ENCODE measurements around the gene MICU2. TPM values are rescaled to one million over a fixed set of nuclear protein-coding genes. Genes with fewer than 3 reads are reported as not detected.

Gene MICU2
- total and polyA plus RNA-seq, 2 experiments from 2014 or later = 51.0 to 122 TPM

DNA sequence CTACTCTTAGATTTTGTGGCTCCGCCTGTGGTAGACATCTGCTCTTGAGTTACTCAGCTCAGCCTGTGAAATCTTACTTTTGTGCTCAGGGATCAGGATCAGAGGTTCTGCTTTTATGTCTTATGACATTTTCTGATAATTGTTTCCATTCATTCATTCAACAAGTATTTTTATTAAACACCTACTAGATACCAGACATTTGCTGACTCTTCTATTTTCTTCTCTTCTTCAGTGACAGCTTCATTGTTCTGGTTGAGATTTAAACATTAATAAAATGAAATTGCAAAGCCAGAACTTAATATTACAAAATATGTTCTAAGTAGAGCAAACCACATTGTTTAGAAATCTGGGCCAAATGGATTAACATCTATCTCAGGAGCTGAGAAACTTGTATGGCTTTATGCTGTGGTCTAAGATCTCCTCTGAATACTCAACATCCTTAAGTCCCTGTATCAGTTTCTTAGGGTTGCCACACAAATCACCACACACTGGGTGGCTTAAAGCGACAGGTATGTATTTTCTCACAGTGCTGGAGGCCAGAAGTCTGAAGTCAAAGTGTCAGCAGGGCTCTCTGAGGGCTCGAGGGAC, 15.8 kb upstream of the MICU2 start (continued):
- TF ChIP-seq, protein P1, sequence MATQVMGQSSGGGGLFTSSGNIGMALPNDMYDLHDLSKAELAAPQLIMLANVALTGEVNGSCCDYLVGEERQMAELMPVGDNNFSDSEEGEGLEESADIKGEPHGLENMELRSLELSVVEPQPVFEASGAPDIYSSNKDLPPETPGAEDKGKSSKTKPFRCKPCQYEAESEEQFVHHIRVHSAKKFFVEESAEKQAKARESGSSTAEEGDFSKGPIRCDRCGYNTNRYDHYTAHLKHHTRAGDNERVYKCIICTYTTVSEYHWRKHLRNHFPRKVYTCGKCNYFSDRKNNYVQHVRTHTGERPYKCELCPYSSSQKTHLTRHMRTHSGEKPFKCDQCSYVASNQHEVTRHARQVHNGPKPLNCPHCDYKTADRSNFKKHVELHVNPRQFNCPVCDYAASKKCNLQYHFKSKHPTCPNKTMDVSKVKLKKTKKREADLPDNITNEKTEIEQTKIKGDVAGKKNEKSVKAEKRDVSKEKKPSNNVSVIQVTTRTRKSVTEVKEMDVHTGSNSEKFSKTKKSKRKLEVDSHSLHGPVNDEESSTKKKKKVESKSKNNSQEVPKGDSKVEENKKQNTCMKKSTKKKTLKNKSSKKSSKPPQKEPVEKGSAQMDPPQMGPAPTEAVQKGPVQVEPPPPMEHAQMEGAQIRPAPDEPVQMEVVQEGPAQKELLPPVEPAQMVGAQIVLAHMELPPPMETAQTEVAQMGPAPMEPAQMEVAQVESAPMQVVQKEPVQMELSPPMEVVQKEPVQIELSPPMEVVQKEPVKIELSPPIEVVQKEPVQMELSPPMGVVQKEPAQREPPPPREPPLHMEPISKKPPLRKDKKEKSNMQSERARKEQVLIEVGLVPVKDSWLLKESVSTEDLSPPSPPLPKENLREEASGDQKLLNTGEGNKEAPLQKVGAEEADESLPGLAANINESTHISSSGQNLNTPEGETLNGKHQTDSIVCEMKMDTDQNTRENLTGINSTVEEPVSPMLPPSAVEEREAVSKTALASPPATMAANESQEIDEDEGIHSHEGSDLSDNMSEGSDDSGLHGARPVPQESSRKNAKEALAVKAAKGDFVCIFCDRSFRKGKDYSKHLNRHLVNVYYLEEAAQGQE (IDR thresholded peaks at IDR 0.05; ENCODE audit: unreplicated experiment) = no peak
- no peak for TF ChIP-seq POLR2AphosphoS5 (IDR thresholded peaks at IDR 0.05; ENCODE audit: low read depth)
- TF ChIP-seq STAT1 (IDR thresholded peaks at IDR 0.05; ENCODE audit: unreplicated experiment) = no peak
- TF ChIP-seq EZH2 (IDR thresholded peaks at IDR 0.05; ENCODE audit: low read depth, unreplicated experiment) = no peak
- TF ChIP-seq, protein P2, sequence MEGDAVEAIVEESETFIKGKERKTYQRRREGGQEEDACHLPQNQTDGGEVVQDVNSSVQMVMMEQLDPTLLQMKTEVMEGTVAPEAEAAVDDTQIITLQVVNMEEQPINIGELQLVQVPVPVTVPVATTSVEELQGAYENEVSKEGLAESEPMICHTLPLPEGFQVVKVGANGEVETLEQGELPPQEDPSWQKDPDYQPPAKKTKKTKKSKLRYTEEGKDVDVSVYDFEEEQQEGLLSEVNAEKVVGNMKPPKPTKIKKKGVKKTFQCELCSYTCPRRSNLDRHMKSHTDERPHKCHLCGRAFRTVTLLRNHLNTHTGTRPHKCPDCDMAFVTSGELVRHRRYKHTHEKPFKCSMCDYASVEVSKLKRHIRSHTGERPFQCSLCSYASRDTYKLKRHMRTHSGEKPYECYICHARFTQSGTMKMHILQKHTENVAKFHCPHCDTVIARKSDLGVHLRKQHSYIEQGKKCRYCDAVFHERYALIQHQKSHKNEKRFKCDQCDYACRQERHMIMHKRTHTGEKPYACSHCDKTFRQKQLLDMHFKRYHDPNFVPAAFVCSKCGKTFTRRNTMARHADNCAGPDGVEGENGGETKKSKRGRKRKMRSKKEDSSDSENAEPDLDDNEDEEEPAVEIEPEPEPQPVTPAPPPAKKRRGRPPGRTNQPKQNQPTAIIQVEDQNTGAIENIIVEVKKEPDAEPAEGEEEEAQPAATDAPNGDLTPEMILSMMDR (conservative IDR thresholded peaks at IDR 0.05; ENCODE audit: low read depth in 2 of 2) = no peak
- TF ChIP-seq, protein P3, sequence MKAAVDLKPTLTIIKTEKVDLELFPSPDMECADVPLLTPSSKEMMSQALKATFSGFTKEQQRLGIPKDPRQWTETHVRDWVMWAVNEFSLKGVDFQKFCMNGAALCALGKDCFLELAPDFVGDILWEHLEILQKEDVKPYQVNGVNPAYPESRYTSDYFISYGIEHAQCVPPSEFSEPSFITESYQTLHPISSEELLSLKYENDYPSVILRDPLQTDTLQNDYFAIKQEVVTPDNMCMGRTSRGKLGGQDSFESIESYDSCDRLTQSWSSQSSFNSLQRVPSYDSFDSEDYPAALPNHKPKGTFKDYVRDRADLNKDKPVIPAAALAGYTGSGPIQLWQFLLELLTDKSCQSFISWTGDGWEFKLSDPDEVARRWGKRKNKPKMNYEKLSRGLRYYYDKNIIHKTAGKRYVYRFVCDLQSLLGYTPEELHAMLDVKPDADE (IDR thresholded peaks at IDR 0.05) = no peak

DNA sequence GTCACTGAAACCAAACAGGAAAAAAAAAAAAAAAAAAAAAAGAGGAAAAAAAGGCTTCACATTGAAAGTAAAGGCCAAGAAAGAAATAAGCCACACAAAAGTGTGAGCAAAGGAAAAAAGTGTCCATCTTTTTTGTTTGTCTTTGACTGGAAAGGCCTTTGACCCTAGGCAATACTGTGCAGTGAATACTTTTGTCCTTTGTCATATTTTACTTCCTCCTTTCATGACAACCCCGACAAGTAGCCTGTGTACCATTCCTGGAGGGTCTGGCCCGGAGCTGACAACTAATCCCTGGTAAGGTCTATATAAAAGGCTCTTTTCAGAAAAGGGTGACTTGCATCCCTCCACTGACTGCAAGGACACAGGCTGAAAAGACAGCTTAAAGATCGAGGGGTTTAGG, 12.9 kb upstream of the MICU2 start:
- no peaks in the 10 kb centered on the region for H3K79me2 ChIP-seq (replicated peaks; ENCODE audit: insufficient read depth)
- Mint-ChIP-seq H3K9me3 (no peaks in the 10 kb centered on the region; the same call in 2 of the 3 replicates), H3K4me1 (no peaks in the 10 kb centered on the region), H3K27ac (no peak overlapping the region), H3K36me3 (ENCODE audit: low read depth) (no peaks in the 10 kb centered on the region), H3K27me3 (ENCODE audit: insufficient read depth, low read depth, poor library complexity) (no peaks in the 10 kb centered on the region), H3K4me3 (no peak overlapping the region)
- no peaks in the 10 kb centered on the region for H3F3A ChIP-seq (replicated peaks; ENCODE audit: low read depth)
- DNase-seq (ENCODE audit: low spot score) = no peak
- H2AFZ ChIP-seq = peak overlapping the region; percentile 13; the same call in 1 of the 2 replicates
- H3K4me3 ChIP-seq = no peak overlapping the region
- H3K9me2 ChIP-seq (ENCODE audit: insufficient read depth) = no peaks in the 10 kb centered on the region
- H3K27me3 ChIP-seq (ENCODE audit: insufficient read depth) = no peaks in the 10 kb centered on the region
- H3K4me1 ChIP-seq (ENCODE audit: insufficient read depth) = no peaks in the 10 kb centered on the region
- no peak for ATAC-seq
- H3K4me2 ChIP-seq = no peak overlapping the region
- H4K20me1 ChIP-seq (replicated peaks; ENCODE audit: insufficient read depth) = no peaks in the 10 kb centered on the region
- H3K36me3 ChIP-seq (ENCODE audit: insufficient read depth) = no peaks in the 10 kb centered on the region
- no peak overlapping the region for H3K27ac ChIP-seq (ENCODE audit: low read depth)
- TF ChIP-seq, protein P3 (IDR thresholded peaks at IDR 0.05) = no peak
- TF ChIP-seq, protein P4, sequence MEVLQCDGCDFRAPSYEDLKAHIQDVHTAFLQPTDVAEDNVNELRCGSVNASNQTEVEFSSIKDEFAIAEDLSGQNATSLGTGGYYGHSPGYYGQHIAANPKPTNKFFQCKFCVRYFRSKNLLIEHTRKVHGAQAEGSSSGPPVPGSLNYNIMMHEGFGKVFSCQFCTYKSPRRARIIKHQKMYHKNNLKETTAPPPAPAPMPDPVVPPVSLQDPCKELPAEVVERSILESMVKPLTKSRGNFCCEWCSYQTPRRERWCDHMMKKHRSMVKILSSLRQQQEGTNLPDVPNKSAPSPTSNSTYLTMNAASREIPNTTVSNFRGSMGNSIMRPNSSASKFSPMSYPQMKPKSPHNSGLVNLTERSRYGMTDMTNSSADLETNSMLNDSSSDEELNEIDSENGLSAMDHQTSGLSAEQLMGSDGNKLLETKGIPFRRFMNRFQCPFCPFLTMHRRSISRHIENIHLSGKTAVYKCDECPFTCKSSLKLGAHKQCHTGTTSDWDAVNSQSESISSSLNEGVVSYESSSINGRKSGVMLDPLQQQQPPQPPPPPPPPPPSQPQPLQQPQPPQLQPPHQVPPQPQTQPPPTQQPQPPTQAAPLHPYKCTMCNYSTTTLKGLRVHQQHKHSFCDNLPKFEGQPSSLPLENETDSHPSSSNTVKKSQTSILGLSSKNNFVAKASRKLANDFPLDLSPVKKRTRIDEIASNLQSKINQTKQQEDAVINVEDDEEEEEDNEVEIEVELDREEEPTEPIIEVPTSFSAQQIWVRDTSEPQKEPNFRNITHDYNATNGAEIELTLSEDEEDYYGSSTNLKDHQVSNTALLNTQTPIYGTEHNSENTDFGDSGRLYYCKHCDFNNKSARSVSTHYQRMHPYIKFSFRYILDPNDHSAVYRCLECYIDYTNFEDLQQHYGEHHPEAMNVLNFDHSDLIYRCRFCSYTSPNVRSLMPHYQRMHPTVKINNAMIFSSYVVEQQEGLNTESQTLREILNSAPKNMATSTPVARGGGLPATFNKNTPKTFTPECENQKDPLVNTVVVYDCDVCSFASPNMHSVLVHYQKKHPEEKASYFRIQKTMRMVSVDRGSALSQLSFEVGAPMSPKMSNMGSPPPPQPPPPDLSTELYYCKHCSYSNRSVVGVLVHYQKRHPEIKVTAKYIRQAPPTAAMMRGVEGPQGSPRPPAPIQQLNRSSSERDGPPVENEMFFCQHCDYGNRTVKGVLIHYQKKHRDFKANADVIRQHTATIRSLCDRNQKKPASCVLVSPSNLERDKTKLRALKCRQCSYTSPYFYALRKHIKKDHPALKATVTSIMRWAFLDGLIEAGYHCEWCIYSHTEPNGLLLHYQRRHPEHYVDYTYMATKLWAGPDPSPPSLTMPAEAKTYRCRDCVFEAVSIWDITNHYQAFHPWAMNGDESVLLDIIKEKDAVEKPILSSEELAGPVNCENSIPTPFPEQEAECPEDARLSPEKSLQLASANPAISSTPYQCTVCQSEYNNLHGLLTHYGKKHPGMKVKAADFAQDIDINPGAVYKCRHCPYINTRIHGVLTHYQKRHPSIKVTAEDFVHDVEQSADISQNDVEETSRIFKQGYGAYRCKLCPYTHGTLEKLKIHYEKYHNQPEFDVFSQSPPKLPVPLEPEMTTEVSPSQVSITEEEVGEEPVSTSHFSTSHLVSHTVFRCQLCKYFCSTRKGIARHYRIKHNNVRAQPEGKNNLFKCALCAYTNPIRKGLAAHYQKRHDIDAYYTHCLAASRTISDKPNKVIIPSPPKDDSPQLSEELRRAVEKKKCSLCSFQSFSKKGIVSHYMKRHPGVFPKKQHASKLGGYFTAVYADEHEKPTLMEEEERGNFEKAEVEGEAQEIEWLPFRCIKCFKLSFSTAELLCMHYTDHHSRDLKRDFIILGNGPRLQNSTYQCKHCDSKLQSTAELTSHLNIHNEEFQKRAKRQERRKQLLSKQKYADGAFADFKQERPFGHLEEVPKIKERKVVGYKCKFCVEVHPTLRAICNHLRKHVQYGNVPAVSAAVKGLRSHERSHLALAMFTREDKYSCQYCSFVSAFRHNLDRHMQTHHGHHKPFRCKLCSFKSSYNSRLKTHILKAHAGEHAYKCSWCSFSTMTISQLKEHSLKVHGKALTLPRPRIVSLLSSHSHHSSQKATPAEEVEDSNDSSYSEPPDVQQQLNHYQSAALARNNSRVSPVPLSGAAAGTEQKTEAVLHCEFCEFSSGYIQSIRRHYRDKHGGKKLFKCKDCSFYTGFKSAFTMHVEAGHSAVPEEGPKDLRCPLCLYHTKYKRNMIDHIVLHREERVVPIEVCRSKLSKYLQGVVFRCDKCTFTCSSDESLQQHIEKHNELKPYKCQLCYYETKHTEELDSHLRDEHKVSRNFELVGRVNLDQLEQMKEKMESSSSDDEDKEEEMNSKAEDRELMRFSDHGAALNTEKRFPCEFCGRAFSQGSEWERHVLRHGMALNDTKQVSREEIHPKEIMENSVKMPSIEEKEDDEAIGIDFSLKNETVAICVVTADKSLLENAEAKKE (CRISPR knock-in tag; IDR thresholded peaks at IDR 0.05) = no peak
- TF ChIP-seq POLR2AphosphoS5 (IDR thresholded peaks at IDR 0.05; ENCODE audit: low read depth) (no peak), JUNB (IDR thresholded peaks at IDR 0.05; ENCODE audit: unreplicated experiment) (no peak), ZNF114 (CRISPR knock-in tag; IDR thresholded peaks at IDR 0.05) (no peak)

All from GM23338 (cell line).